H9 (cell line): Measurements from ENCODE around the gene EHHADH. TPM values are rescaled to one million over a fixed set of nuclear protein-coding genes. Genes with fewer than 3 reads are reported as not detected.

Source experiments
- DNase-seq: peaks from one replicate; pipeline ENCODE4 v3.0.0-alpha.2; 2017
- H2AFZ ChIP-seq: one replicate; pipeline ENCODE4 v1.6.1; 2013; ENCODE audit warnings: mild to moderate bottlenecking, low read length, control low read depth, moderate library complexity
- H2AK5ac ChIP-seq: 2 replicates; pipeline ENCODE4 v1.6.1; 2013; ENCODE audit warnings: low read length, control low read depth, mixed read lengths; ENCODE audit not compliant: insufficient read length
- H2BK120ac ChIP-seq: one replicate; pipeline ENCODE4 v1.6.1; 2013; ENCODE audit warnings: low read depth, mild to moderate bottlenecking, low read length, control low read depth, inconsistent platforms; ENCODE audit not compliant: poor library complexity, severe bottlenecking
- H2BK12ac ChIP-seq: 2 replicates; pipeline ENCODE4 v1.6.1; 2013; ENCODE audit warnings: low read length, control low read depth, mixed read lengths, low read depth; ENCODE audit not compliant: insufficient read length
- H2BK15ac ChIP-seq: 2 replicates; pipeline ENCODE4 v1.6.1; 2013; ENCODE audit warnings: low read depth, low read length, control low read depth
- H2BK20ac ChIP-seq: one replicate; pipeline ENCODE4 v1.6.1; 2013; ENCODE audit warnings: low read depth, mild to moderate bottlenecking, low read length, control low read depth, inconsistent platforms; ENCODE audit not compliant: poor library complexity, severe bottlenecking
- H2BK5ac ChIP-seq: 2 replicates; pipeline ENCODE4 v1.6.1; 2013; ENCODE audit warnings: low read length, control low read depth, mixed read lengths; ENCODE audit not compliant: insufficient read length
- H3K14ac ChIP-seq: 2 replicates; pipeline ENCODE4 v1.6.1; 2013; ENCODE audit warnings: low read length, control low read depth; ENCODE audit not compliant: insufficient read depth
- H3K18ac ChIP-seq: 2 replicates; pipeline ENCODE4 v1.6.1; 2013; ENCODE audit warnings: low read depth, mild to moderate bottlenecking, mixed read lengths, low read length, control low read depth; ENCODE audit not compliant: insufficient read length
- H3K23ac ChIP-seq: 2 replicates; pipeline ENCODE4 v1.6.1; 2013; ENCODE audit warnings: low read length, control low read depth, mixed read lengths, low read depth; ENCODE audit not compliant: insufficient read length
- H3K23me2 ChIP-seq: 2 replicates; pipeline ENCODE4 v1.6.1; 2013; ENCODE audit warnings: low read depth, mild to moderate bottlenecking, mixed read lengths, low read length, control low read depth; ENCODE audit not compliant: insufficient read length, poor library complexity, severe bottlenecking
- H3K27ac ChIP-seq: 2 replicates; pipeline ENCODE4 v1.5.1; 2013; ENCODE audit warnings: low read length, control low read depth, mixed read lengths, low read depth; ENCODE audit not compliant: insufficient read length
- H3K27me3 ChIP-seq: 2 replicates; pipeline ENCODE4 v1.6.1; 2013; ENCODE audit warnings: low read length, control low read depth, inconsistent platforms; ENCODE audit not compliant: insufficient read depth
- H3K4ac ChIP-seq: 2 replicates; pipeline ENCODE4 v1.6.1; 2013; ENCODE audit warnings: low read depth, mild to moderate bottlenecking, control low read depth, inconsistent platforms, low read length, moderate library complexity
- H3K4me1 ChIP-seq: 2 replicates; pipeline ENCODE4 v1.6.1; 2013; ENCODE audit warnings: low read length, control low read depth, inconsistent platforms; ENCODE audit not compliant: insufficient read depth
- H3K4me2 ChIP-seq: 2 replicates; pipeline ENCODE4 v1.6.1; 2013; ENCODE audit warnings: low read length, control low read depth, mixed read lengths; ENCODE audit not compliant: insufficient read length, insufficient read depth
- H3K56ac ChIP-seq: 2 replicates; pipeline ENCODE4 v1.6.1; 2013; ENCODE audit warnings: low read depth, mild to moderate bottlenecking, mixed read lengths, low read length, control low read depth; ENCODE audit not compliant: insufficient read length
- H3K79me1 ChIP-seq: 2 replicates; pipeline ENCODE4 v1.6.1; 2013; ENCODE audit warnings: low read depth, mild to moderate bottlenecking, moderate library complexity, low read length, control low read depth, inconsistent platforms; ENCODE audit not compliant: insufficient read depth, poor library complexity, severe bottlenecking
- H3K79me2 ChIP-seq: 2 replicates; pipeline ENCODE4 v1.6.1; 2013; ENCODE audit warnings: low read length, control low read depth, inconsistent platforms; ENCODE audit not compliant: insufficient read depth
- H3K9ac ChIP-seq: 2 replicates; pipeline ENCODE4 v1.6.1; 2013; ENCODE audit warnings: low read length, control low read depth, mixed read lengths; ENCODE audit not compliant: insufficient read length; ENCODE audit errors: extremely low read depth
- H3K9me3 ChIP-seq: one replicate; pipeline ENCODE4 v1.6.1; 2013; ENCODE audit warnings: low read depth, low read length, inconsistent platforms; ENCODE audit not compliant: control insufficient read depth
- H3T11ph ChIP-seq: one replicate; pipeline ENCODE4 v1.6.1; 2013; ENCODE audit warnings: mild to moderate bottlenecking, low read length, control low read depth, inconsistent platforms
- H4K20me1 ChIP-seq: one replicate; pipeline ENCODE4 v1.6.1; 2013; ENCODE audit not compliant: control insufficient read depth, insufficient read length, insufficient read depth
- H4K5ac ChIP-seq: 2 replicates; pipeline ENCODE4 v1.6.1; 2013; ENCODE audit warnings: low read depth, mild to moderate bottlenecking, mixed read lengths, low read length, control low read depth; ENCODE audit not compliant: insufficient read length
- H4K8ac ChIP-seq: replicated peaks from 2 replicates; pipeline ENCODE4 v1.6.1; 2013; ENCODE audit warnings: low read length, control low read depth, mixed read lengths, low read depth; ENCODE audit not compliant: insufficient read length
- H4K91ac ChIP-seq: 2 replicates; pipeline ENCODE4 v1.6.1; 2013; ENCODE audit warnings: low read depth, mild to moderate bottlenecking, moderate library complexity, mixed read lengths, low read length, control low read depth; ENCODE audit not compliant: insufficient read length
- H3K27ac Mint-ChIP-seq, 3 experiments: 2 replicates in 2 of 3; 3 replicates in 1 of 3; pipeline ENCODE4 v1.8.0; 2020 to 2021; ENCODE audit warnings: mixed read lengths in 3 of 3, mild to moderate bottlenecking in 1 of 3, moderate library complexity in 1 of 3
- H3K27me3 Mint-ChIP-seq: 2 replicates; pipeline ENCODE4 v1.8.0; 2021; ENCODE audit warnings: low read depth, mild to moderate bottlenecking, moderate library complexity, mixed read lengths
- H3K36me3 Mint-ChIP-seq, 3 experiments: 2 replicates in 2 of 3; 3 replicates in 1 of 3; pipeline ENCODE4 v1.8.0; 2020 to 2021; ENCODE audit warnings: low read depth in 3 of 3, mixed read lengths in 3 of 3; ENCODE audit not compliant: insufficient read depth in 1 of 3
- H3K4me1 Mint-ChIP-seq, 2 experiments: 2 replicates each; pipeline ENCODE4 v1.8.0; 2020; ENCODE audit warnings: mixed read lengths in 2 of 2
- H3K4me3 Mint-ChIP-seq, 2 experiments: 2 replicates in 1 of 2; 3 replicates in 1 of 2; pipeline ENCODE4 v1.8.0; 2020 to 2021; ENCODE audit warnings: mild to moderate bottlenecking in 2 of 2, mixed read lengths in 2 of 2, moderate library complexity in 1 of 2
- H3K9me3 Mint-ChIP-seq, 2 experiments: 2 replicates in 1 of 2; 3 replicates in 1 of 2; pipeline ENCODE4 v1.8.0; 2020; ENCODE audit warnings: mild to moderate bottlenecking in 2 of 2, mixed read lengths in 2 of 2, moderate library complexity in 1 of 2
- CTCF ChIP-seq: fragments of 200-600 bp; sonication (generic); conservative IDR thresholded peaks from 3 replicates; pipeline ENCODE4 v1.8.0; 2021; ENCODE audit warnings: antibody characterized with exemption, mild to moderate bottlenecking
- whole genome bisulfite sequencing: extraction: QIAGEN DNeasy Blood & Tissue Kit; methylation state at CpG from one replicate; pipeline ENCODE4 v1.1.7; 2013; ENCODE audit warnings: missing lambda C conversion rate, low lambda C conversion rate, mixed read lengths; ENCODE audit not compliant: insufficient read length; ENCODE audit errors: extremely low coverage; 5-methylcytosine and 5-hydroxymethylcytosine counted together
- total RNA-seq: library from RNA; stranded (reverse); gene quantifications from 2 replicates; pipeline ENCODE4 v1.2.1, GENCODE V29; 2021

The EHHADH gene
- total RNA-seq, 1 experiment from 2014 or later, result 2.1 TPM

GRCh38 chr3:185187391-185187790 lies 66.5 kb downstream of the EHHADH start:
- Histone ChIP-seq H2BK20ac (no peak overlapping the region), H2AK5ac (no peak overlapping the region), H2BK12ac (no peak overlapping the region), H4K8ac (no peak overlapping the region), H3T11ph (no peak overlapping the region), H4K91ac (no peak overlapping the region), H3K4ac (no peak overlapping the region), H4K5ac (no peak overlapping the region), H3K23me2 (no peaks in the 10 kb centered on the region), H3K9me3 (no peaks in the 10 kb centered on the region), H3K27ac (no peak overlapping the region), H3K79me1 (no peaks in the 10 kb centered on the region), H3K14ac (no peak overlapping the region), H3K4me1 (no peaks in the 10 kb centered on the region), H3K27me3 (no peaks in the 10 kb centered on the region), H2BK5ac (no peak overlapping the region), H3K56ac (no peak overlapping the region), H2AFZ (no peak overlapping the region), H2BK15ac (no peak overlapping the region), H2BK120ac (no peak overlapping the region), H3K18ac (no peak overlapping the region), H3K9ac (no peak overlapping the region), H3K79me2 (no peaks in the 10 kb centered on the region), H3K23ac (no peak overlapping the region), H3K4me2 (no peak overlapping the region), H4K20me1 (no peaks in the 10 kb centered on the region)
- DNase-seq, result no peak
- no peak for TF ChIP-seq CTCF
- Mint-ChIP-seq H3K27me3 (no peaks in the 10 kb centered on the region), H3K9me3 (no peaks in the 10 kb centered on the region), H3K4me1 (no peaks in the 10 kb centered on the region), H3K27ac (no peak overlapping the region), H3K36me3 (no peaks in the 10 kb centered on the region), H3K4me3 (no peak overlapping the region)
- WGBS, result no CpG with 5 or more reads among the region's 2 CpGs
